ENCODE measurements around the gene UBP1. TPM values are rescaled to one million over a fixed set of nuclear protein-coding genes. Genes with fewer than 3 reads are reported as not detected.

The UBP1 gene
- total RNA-seq, 1 experiment from 2014 or later: 69.5 TPM

GRCh38 chr3:33430571-33430970 is 9.6 kb downstream of the UBP1 start:
- Histone ChIP-seq H3K4me2 (ENCODE audit: low read length) (no peak overlapping the region), H2AFZ (ENCODE audit: low read depth, low read length, poor library complexity, severe bottlenecking) (no peak overlapping the region), H3K36me3 (ENCODE audit: control insufficient read depth in 1 of 2, insufficient read depth in 2 of 2, low read length in 2 of 2) (no peaks in the 10 kb centered on the region), H3K4me3 (replicated peaks in 1 of 2; ENCODE audit: low read depth in 1 of 2, low read length in 2 of 2) (no peak overlapping the region), H3K9ac (ENCODE audit: low read length) (no peak overlapping the region), H3K27me3 (ENCODE audit: insufficient read depth, low read length) (no peaks in the 10 kb centered on the region), H3K79me2 (ENCODE audit: insufficient read depth, low read length) (peaks cover 99% of the 10 kb centered on the region), H3K27ac (ENCODE audit: low read depth, low read length) (no peak overlapping the region), H3K9me3 (ENCODE audit: control insufficient read depth in 1 of 2, insufficient read depth in 1 of 2, low read depth in 1 of 2, low read length in 2 of 2) (no peaks in the 10 kb centered on the region), H3K4me1 (ENCODE audit: control insufficient read depth in 1 of 2, insufficient read depth in 2 of 2, low read length in 2 of 2) (peaks cover 20 to 47% of the 10 kb centered on the region in 2 experiments), H3K9me2 (ENCODE audit: insufficient read depth) (no peaks in the 10 kb centered on the region), H4K20me1 (ENCODE audit: insufficient read depth) (peaks cover 31% of the 10 kb centered on the region; the same call in 1 of the 2 replicates)
- intact Hi-C loops (cut with micrococcal nuclease): no loop called here
- no peak for DNase-seq (ENCODE audit: low read depth, low spot score)
- POLR2A ChIA-PET: interaction anchor here (0.7 kb wide), 1 partner anchor 10 kb away, joined by 3 read pairs; the partner anchor contains the start of gene UBP1
- CTCF ChIA-PET: no interaction called here
- no TSS peak for BruUV-seq (replicated peaks)
- TF ChIP-seq POLR2A (IDR thresholded peaks at IDR 0.05; ENCODE audit: borderline replicate concordance, extremely low read depth, insufficient read depth, insufficient read length): no peak
- RAD21 ChIA-PET (ENCODE audit: low non-redundant PET in 1 of 2, low total read pairs in 2 of 2, uncharacterized antibody in 2 of 2, unreplicated experiment in 2 of 2): no interaction called here
- no peak for ATAC-seq

- no peak overlapping the region for H3K4me3 ChIP-seq (replicated peaks in 1 of 2; ENCODE audit: low read depth in 1 of 2, low read length in 2 of 2)
- no peaks in the 10 kb centered on the region for H3K27me3 ChIP-seq (ENCODE audit: insufficient read depth, low read length)
- H4K20me1 ChIP-seq (ENCODE audit: insufficient read depth): peaks cover 36% of the 10 kb centered on the region; the same call in 1 of the 2 replicates
- H3K79me2 ChIP-seq (ENCODE audit: insufficient read depth, low read length): peaks cover 99% of the 10 kb centered on the region
- ChIA-PET POLR2A (interaction anchor here (1.2 to 2.0 kb wide), 2 partner anchors 9 to 11 kb away, joined by 3 to 9 read pairs; no protein-coding TSS in a partner anchor), RAD21 (ENCODE audit: low non-redundant PET in 1 of 2, low total read pairs in 2 of 2, uncharacterized antibody in 2 of 2, unreplicated experiment in 2 of 2) (no interaction called here), CTCF (no interaction called here)
- peaks cover 20 to 47% of the 10 kb centered on the region in 2 experiments for H3K4me1 ChIP-seq (ENCODE audit: control insufficient read depth in 1 of 2, insufficient read depth in 2 of 2, low read length in 2 of 2)
- intact Hi-C loops (cut with micrococcal nuclease): no loop called here
- no peaks in the 10 kb centered on the region for H3K36me3 ChIP-seq (ENCODE audit: control insufficient read depth in 1 of 2, insufficient read depth in 2 of 2, low read length in 2 of 2)
- no peaks in the 10 kb centered on the region for H3K9me3 ChIP-seq (ENCODE audit: control insufficient read depth in 1 of 2, insufficient read depth in 1 of 2, low read depth in 1 of 2, low read length in 2 of 2)
- H3K9me2 ChIP-seq (ENCODE audit: insufficient read depth): no peaks in the 10 kb centered on the region
- no TSS peak for BruUV-seq (replicated peaks)
- no peak overlapping the region for H3K4me2 ChIP-seq (ENCODE audit: low read length)
- no peak overlapping the region for H2AFZ ChIP-seq (ENCODE audit: low read depth, low read length, poor library complexity, severe bottlenecking)
- H3K27ac ChIP-seq (ENCODE audit: low read depth, low read length): no peak overlapping the region
- no peak overlapping the region for H3K9ac ChIP-seq (ENCODE audit: low read length)
- ATAC-seq: no peak
- DNase-seq (ENCODE audit: low read depth, low spot score): no peak
- TF ChIP-seq EZH2 (IDR thresholded peaks at IDR 0.05) (no peak), EGR1 (IDR thresholded peaks at IDR 0.05; ENCODE audit: low read depth) (no peak), POLR2AphosphoS5 (IDR thresholded peaks at IDR 0.05; ENCODE audit: low read depth, low read length) (no peak), SP1 (IDR thresholded peaks at IDR 0.05; ENCODE audit: low read depth) (no peak), RAD21 (IDR thresholded peaks at IDR 0.05; ENCODE audit: low read depth) (no peak), SIN3A (IDR thresholded peaks at IDR 0.05; ENCODE audit: low read depth) (no peak), SRF (IDR thresholded peaks at IDR 0.05; ENCODE audit: low read depth) (no peak), ZNF274 (IDR thresholded peaks at IDR 0.05; ENCODE audit: low read depth, low read length) (no peak), ZFX (IDR thresholded peaks at IDR 0.05) (no peak), ZBTB33 (IDR thresholded peaks at IDR 0.05; ENCODE audit: extremely low read depth, insufficient replicate concordance, low read length) (no peak), REST (IDR thresholded peaks at IDR 0.05; ENCODE audit: low read depth) (no peak), ATF3 (IDR thresholded peaks at IDR 0.05) (no peak), JUND (IDR thresholded peaks at IDR 0.05) (no peak)
These were observed 10.1 kb downstream of the UBP1 start for GRCh38 chr3:33430061-33430460.
